ENCODE measurements around the gene KDM3B.

KDM3B gene

DNA sequence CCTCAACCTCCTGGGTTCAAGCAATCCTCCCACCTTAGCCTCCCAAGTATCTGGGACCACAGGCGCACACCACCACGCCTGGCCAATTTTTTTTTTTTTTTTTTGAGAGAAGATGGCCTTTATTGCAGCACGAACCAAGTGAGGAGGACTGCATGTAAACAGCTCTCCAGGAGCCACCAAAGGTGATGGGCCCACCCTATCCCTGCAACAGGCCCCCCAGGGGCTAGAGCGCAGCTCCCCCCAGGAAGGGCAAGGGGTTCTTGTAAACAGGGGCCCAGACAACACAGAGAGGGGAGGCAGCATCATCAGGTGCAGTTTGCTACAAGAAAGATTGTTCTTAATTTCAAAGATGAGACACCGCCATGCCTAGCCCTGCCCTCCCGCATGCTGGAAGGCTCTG lies 100.2 kb downstream of the KDM3B start:
- no peak for DNase-seq (ENCODE audit: low spot score)

DNA sequence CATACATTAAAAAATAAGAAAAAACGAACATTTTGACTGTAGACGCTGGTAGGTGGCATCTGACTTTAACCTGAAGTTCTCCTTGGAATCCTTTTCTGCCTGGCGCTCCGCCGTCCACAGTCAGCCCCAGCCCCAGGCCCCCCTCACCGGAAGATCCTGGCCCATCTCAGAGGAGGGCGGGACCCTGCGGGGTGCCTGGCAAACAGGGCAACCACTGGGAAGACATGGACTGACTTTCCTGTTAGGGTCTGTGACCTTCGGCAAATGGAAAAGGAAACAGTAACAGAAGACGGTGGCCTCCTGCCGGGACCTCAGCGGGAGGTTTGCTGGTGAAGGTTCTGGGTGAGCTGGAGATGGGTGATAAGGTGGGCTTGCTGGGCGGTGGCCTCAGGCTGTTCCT lies 101.1 kb downstream of the KDM3B start:
- DNase-seq (ENCODE audit: low spot score) = no peak

DNA sequence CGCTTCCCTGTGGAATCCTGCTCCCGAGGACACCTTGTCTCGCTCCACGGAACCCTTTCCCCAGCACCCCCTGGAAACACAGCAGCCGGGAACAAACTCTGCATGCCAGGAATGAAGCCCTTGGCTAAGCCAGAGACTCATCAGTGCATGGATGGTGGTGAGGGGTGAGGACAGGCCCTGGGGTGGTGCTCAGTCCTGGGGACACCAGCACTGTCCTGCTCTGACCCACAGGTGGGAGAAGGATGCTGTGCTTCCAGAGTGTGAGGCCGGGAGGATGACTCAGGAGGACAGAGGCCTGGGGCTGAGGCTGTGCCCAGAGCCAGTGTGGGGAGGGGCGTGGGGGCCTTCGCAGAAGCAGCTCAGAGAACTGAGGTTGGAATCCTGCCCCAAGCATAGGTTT lies 101.6 kb downstream of the KDM3B start:
- DNase-seq (ENCODE audit: low spot score) = no peak

DNA sequence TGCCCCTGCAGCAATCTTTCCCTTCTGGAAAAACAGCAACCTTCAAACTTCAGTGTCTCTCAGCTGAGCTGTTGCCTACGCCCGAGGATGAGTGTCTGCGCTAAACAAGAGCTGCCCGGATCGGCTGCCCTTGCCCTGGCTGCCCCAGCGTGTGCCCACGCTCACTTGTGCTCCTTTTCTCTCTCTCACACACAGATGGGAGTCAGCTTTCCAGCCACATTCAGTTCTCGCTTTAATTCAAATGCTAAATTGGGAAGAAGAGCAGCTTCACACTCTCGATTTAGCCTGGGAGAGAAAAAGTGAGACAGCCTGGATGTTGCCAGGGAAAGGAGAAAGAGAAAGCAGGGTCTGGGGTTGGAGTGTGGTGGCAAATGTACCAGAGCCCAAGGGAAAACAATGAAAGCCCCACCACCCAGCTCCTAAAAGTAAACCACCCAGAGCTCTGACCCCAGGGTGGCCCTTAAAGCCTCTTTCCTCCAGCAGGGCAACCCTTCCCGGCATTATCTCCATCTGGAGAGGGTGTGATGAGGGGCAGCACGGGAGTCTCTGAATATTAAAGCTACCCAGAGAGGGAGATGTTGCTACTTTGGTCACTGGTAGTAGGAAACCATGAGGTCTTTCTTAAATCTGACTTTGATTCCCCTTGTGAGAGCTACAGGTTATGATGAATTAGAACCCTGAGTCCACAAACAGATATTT lies 102.9 kb downstream of the KDM3B start:
- DNase-seq (ENCODE audit: low spot score) = no peak

DNA sequence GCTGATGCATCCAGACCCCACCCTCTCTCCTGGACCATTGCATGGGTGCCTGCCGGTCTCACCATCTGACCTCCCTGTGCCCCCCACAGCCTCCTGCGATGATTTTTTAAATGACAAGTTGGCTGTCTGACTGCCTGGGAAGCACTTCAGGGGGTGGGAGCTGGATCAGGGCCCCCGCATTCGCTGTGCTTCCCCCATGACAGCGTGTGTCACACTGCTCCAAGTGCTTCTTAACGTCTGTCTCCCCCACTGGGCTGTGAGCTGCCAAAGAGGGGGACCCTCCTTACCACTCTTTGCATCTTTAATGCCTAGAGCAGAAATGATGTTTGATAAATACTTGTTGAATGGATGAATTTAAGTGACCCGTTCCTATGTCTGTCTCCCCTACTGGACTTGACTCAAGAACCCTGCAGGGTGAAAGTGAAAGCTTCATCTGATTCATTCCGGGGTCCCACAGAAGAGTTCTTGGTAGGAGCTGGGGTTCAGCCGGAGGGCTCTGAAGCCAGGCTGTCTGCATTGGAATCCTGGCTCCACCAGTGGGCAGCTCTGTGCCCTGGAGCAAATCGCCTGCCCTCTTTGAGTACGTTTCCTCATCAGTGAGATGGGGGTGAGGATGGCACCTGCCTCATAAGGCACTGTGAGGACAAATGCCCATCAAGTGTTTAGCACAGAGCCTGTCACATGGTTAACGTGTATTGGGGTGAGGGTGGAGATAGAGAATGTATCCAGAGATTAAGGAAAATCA lies 105.2 kb downstream of the KDM3B start:
- DNase-seq (ENCODE audit: low spot score) = no peak

DNA sequence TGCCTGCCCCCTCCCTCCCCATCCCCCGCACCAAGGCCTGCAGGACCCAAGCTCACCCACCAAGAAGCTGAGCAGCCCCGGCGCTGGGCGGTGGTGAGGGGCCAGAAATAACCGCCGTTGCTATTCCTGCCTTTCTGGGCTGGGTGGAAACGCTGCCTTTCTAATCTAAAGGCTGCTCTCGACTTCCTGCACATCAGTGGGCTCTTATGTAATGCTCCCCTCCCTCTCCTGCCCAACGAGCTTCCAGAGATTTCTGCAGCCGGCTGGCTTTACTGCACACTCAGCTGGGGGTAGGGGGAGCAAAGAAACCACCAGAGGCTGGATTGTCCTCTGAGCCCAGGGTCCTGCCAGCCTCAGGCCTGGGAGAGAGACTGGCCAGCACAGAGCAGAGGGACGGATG lies 105.9 kb downstream of the KDM3B start:
- no peak for DNase-seq (ENCODE audit: low spot score)

DNA sequence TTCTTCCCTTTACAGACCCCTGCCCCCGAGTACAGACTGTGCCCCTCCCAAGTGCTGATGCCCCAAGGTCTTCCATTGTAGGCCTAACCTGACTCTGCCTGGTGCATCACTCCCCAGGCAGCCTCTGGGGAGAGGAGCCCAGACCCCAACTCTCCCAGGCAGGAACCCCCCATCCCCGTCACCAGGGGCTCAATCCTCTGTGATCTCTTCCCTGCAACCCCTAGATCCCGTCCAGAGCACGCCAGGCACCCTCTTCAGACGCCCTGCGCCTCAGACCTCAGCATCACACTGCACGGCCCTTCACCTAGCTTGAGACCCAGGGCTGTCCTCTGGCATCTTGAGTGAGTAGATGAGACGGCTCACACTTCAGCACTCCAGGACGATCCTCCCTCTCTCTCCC lies 106.4 kb downstream of the KDM3B start:
- DNase-seq (ENCODE audit: low spot score) = no peak

DNA sequence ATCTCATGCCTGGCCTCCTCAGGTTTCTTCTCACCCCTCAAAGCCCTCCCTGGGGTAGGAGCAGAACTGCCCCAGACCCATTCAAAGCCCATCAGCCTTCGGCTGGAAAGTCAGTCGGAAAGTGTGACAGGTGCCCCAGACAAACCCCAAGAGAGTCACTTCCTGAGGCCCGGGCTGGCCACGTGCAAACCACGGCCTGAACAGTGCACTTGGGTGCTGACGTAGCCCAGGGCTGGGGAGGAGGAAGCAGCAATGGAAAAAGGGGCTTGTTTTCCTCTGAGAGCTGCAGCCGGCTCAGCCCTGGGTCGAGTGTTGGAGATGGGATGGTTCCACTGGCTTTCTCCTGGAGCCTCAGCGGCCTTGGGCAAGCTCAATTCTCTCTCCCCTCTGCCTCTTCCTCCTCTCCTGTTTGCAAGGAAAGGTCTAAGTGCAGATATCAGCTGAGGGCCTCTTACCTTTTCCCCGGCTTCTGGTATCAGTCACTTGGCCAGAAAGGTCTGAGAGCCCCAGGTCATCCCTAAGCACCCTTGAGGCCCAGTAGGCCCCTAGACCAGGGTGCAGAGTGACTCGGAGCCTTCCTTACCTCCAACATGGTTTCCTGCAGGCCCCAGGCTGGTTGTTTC lies 106.9 kb downstream of the KDM3B start:
- peak; percentile 67 for DNase-seq (ENCODE audit: low spot score)

DNA sequence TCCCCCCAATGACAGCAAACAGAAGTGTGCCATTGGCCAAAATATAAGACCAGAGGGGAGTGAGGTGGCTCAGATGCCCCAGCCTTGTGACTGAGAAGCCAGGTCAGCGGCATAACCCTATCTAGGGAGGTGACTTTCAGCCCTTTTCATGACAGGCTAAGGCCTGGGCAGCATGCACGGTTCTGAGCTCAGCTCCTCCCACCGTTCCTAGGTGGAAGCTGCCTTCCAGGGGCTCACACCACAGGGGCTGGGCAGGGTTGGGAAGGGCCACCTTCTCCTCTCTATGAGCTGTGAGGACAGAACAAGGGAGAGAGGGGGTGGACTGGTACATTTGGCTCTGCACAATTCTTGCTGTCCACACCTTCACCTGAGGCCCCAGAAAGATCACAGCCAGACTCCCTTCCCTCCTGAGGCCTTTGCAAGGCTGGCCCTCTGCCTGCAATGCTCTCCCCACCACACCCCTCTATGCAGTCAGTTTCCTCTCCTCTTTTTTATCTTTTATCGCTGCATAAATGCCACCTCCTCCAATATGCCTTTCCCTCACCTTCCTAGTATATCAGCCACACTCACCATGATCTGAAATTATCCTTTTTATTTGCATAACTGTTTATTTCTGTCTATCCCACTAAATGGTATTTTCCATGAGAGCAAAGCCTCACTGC lies 107.7 kb downstream of the KDM3B start:
- DNase-seq (ENCODE audit: low spot score) = no peak

DNA sequence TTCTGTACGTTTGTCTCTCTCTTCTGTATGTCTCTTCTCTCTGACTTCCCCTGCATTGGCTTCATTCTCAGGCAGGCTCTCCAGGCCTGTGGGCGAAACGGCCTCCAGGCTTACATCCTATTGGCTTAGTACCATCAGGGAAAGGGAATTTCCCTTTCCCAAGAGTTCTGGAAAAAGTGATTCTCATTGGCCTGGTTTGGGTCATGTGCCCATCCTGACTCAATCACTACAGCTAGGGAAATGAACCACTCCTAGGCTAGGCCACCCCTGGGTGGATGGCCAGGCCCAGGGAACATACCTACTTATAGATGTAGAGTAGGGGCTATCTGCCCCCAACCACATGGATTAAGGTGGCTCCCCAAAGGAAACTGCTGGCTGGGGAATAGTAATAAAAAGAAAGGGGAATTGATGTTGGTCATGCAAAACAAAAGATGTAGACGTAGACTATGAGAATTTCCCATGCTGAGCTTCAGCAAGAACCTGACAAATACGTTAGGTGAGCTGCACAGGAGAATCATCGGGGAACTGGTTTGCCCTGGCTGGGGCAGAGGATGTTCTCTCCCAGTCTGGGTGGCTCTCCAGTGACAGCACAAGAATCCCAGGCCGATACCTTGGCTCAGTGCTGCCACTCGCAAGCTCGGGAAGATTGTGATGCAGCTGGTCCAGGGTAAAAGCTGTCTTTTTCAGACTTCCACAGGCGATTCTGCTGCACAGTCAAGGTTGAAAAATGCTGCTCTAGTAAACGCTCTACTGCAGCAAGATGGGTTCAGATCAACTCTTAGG lies 109.0 kb downstream of the KDM3B start:
- no peak for DNase-seq (ENCODE audit: low spot score)

DNA sequence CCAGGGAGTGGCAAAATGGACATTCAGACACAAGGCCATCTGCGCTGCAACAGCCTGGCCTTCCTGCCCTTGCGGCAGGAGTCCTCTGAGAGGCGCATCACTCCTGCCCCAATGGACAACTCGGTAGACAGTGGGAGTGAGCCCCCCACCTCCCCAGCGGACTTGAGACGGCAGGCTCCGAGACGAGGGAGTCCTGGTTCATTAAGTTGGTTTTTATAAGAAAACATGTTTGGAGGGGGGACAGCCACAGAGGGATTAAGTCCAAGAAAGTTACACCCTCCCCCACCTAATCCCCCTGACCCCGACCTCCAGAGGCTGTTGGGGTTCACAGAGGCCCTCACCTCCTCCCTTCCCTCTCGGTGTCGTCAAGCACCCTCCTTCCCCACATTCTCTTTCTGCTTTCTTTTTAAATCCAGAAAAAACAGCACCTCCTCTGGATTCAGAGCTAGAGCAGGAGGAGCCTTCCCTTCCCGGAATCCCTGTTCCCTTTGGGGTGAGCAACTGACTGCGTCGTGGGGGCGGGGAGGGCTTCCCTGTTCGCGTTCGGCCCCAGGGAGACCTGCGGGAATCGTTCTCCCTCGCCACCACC lies 111.0 kb downstream of the KDM3B start:
- DNase-seq (ENCODE audit: low spot score) = no peak

DNA sequence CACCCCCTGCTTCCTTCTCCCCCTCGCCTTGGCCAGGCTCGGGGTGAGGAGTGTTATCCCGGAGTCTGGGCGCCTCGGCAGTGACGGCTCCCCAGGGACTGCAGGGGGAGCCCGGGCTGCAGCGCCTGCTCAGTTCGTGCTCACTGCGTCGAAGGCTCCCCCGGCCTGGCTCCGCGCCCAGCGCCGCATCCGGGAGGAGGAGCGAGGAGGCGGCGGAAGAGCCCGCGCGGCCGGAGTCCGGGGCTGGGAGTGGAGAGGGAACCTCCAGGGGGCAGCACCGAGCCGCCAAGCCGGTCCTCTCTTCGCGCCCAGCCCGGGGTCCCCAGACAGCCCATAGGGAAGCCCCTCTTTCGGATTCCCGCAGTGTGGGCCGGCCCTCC lies 111.5 kb downstream of the KDM3B start:
- peak; percentile 93 for DNase-seq (ENCODE audit: low spot score)

DNA sequence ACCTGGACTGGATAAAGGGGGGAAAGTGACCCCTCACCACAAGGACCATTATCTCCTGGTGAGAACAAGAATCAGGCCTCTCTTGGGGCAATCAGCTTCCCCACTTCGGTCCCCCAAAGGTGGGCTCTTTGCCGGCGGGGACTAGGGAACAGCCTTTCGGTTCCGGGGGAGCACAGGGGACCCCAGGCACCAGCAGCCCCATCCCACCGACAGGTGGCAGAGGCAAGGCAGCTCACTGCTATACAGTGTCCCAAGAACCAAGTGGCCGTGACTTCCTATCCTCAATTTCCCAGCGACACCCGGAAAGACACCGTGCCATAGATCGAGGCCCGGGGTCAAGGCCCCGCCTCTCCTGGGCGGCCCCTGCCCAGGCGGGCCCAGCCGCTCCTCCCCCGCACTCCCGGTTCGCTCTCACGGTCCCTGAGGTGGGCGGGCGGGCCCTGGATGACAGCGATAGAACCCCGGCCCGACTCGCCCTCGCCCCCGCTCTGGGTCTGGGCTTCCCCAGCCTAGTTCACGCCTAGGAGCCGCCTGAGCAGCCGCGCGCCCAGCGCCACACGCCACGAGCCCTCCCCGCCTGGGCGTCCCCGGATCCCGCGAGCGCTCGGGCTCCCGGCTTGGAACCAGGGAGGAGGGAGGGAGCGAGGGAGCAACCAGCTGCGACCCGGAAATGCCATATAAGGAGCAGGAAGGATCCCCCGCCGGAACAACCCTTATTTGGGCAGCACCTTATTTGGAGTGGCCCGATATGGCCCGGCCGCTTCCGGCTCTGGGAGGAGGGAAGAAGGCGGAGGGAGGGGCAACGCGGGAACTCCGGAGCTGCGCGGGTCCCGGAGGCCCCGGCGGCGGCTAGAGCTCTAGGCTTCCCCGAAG lies 112.1 kb downstream of the KDM3B start:
- peak; percentile 98 for DNase-seq (ENCODE audit: low spot score)

DNA sequence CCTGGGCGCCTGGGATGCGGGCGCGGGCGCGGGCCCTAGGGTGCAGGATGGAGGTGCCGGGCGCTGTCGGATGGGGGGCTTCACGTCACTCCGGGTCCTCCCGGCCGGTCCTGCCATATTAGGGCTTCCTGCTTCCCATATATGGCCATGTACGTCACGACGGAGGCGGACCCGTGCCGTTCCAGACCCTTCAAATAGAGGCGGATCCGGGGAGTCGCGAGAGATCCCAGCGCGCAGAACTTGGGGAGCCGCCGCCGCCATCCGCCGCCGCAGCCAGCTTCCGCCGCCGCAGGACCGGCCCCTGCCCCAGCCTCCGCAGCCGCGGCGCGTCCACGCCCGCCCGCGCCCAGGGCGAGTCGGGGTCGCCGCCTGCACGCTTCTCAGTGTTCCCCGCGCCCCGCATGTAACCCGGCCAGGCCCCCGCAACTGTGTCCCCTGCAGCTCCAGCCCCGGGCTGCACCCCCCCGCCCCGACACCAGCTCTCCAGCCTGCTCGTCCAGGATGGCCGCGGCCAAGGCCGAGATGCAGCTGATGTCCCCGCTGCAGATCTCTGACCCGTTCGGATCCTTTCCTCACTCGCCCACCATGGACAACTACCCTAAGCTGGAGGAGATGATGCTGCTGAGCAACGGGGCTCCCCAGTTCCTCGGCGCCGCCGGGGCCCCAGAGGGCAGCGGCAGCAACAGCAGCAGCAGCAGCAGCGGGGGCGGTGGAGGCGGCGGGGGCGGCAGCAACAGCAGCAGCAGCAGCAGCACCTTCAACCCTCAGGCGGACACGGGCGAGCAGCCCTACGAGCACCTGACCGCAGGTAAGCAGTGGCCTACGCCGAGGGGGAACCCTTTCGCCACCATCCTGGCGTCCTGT lies 113.0 kb downstream of the KDM3B start, which contains the start of gene EGR1:
EGR1 (plus strand) TSS at position 219 of the 864 bp plus-strand sequence; CDS start at position 502, 283 bp downstream.
- DNase-seq (ENCODE audit: low spot score) = peak; percentile 96

DNA sequence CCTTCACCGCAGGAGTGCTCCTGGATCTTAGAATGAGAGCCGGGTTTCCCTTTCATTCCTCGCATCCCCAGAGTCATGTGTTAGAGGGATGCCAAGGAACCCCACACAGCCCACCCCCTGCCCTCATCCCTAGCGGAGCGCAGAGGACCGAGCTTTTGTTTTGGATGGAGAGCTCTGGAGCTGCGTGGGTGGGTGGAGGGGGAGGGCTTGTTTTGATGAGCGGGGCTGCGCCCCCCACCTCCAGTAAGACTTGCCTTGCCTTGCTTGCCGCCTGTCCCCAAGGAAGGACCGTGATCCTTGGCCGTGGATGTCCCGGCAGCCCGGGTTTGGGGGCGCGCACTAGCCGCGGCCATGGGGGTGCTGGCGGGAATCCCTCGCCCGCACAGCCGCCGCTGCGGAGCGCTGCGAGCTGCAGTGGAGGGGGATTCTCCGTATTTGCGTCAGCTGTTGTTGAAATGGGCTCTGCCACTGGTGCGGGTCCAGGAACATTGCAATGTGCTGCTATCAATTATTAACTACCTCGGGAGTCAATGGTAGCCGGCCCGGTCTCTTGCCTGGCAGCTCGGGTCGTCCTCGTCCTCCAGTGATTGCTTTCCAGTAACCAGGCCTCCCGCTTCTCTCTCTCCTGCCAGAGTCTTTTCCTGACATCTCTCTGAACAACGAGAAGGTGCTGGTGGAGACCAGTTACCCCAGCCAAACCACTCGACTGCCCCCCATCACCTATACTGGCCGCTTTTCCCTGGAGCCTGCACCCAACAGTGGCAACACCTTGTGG lies 113.8 kb downstream of the KDM3B start:
- no peak for DNase-seq (ENCODE audit: low spot score)

DNA sequence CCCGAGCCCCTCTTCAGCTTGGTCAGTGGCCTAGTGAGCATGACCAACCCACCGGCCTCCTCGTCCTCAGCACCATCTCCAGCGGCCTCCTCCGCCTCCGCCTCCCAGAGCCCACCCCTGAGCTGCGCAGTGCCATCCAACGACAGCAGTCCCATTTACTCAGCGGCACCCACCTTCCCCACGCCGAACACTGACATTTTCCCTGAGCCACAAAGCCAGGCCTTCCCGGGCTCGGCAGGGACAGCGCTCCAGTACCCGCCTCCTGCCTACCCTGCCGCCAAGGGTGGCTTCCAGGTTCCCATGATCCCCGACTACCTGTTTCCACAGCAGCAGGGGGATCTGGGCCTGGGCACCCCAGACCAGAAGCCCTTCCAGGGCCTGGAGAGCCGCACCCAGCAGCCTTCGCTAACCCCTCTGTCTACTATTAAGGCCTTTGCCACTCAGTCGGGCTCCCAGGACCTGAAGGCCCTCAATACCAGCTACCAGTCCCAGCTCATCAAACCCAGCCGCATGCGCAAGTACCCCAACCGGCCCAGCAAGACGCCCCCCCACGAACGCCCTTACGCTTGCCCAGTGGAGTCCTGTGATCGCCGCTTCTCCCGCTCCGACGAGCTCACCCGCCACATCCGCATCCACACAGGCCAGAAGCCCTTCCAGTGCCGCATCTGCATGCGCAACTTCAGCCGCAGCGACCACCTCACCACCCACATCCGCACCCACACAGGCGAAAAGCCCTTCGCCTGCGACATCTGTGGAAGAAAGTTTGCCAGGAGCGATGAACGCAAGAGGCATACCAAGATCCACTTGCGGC lies 114.6 kb downstream of the KDM3B start:
- DNase-seq (ENCODE audit: low spot score) = no peak

DNA sequence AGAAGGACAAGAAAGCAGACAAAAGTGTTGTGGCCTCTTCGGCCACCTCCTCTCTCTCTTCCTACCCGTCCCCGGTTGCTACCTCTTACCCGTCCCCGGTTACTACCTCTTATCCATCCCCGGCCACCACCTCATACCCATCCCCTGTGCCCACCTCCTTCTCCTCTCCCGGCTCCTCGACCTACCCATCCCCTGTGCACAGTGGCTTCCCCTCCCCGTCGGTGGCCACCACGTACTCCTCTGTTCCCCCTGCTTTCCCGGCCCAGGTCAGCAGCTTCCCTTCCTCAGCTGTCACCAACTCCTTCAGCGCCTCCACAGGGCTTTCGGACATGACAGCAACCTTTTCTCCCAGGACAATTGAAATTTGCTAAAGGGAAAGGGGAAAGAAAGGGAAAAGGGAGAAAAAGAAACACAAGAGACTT lies 115.2 kb downstream of the KDM3B start:
- DNase-seq (ENCODE audit: low spot score) = no peak
